OCI-LY1 (cell line): ENCODE data around the gene AQR.

Experiments used
- H2AFZ ChIP-seq: fragments of 200-600 bp; sonication (generic), shearing (Covaris generic); 2 replicates; pipeline ENCODE4 v1.6.0; 2014; ENCODE audit warnings: antibody characterized with exemption, mild to moderate bottlenecking, low read length
- H3F3A ChIP-seq: fragments of 200-600 bp; sonication (generic), shearing (Covaris generic); 2 replicates; pipeline ENCODE4 v1.6.0; 2014; ENCODE audit warnings: mild to moderate bottlenecking, antibody characterized with exemption, low read length, moderate library complexity; ENCODE audit not compliant: insufficient read depth
- H3K27ac ChIP-seq: fragments of 200-600 bp; sonication (generic); 2 replicates; pipeline ENCODE4 v1.5.1; 2014; ENCODE audit warnings: low read length, mixed run types, mild to moderate bottlenecking, low read depth; ENCODE audit not compliant: poor library complexity, severe bottlenecking
- H3K27me3 ChIP-seq: fragments of 200-600 bp; sonication (generic); 2 replicates; pipeline ENCODE4 v1.6.0; 2014; ENCODE audit warnings: antibody characterized with exemption, mild to moderate bottlenecking, low read length, moderate library complexity; ENCODE audit not compliant: insufficient read depth
- H3K36me3 ChIP-seq: fragments of 200-600 bp; sonication (generic); 2 replicates; pipeline ENCODE4 v1.6.1; 2014; ENCODE audit warnings: mild to moderate bottlenecking, antibody characterized with exemption, low read length, moderate library complexity, mixed read lengths; ENCODE audit not compliant: insufficient read depth
- H3K4me1 ChIP-seq: fragments of 200-600 bp; sonication (generic); 2 replicates; pipeline ENCODE4 v1.5.1; 2014; ENCODE audit warnings: mild to moderate bottlenecking, low read length, moderate library complexity; ENCODE audit not compliant: insufficient read depth, severe bottlenecking
- H3K4me2 ChIP-seq: fragments of 200-600 bp; sonication (generic), shearing (Covaris generic); 2 replicates; pipeline ENCODE4 v1.6.1; 2014; ENCODE audit warnings: low read length
- H3K4me3 ChIP-seq: fragments of 200-600 bp; sonication (generic); 2 replicates; pipeline ENCODE4 v1.5.1; 2014; ENCODE audit warnings: low read length, low read depth, mild to moderate bottlenecking, mixed read lengths; ENCODE audit not compliant: poor library complexity, severe bottlenecking
- H3K79me2 ChIP-seq: fragments of 200-600 bp; shearing (Covaris generic); 2 replicates; pipeline ENCODE4 v1.6.1; 2016; ENCODE audit warnings: mixed run types, low read length, mixed read lengths; ENCODE audit not compliant: insufficient read depth
- H3K9ac ChIP-seq: fragments of 200-600 bp; sonication (generic), shearing (Covaris generic); 2 replicates; pipeline ENCODE4 v1.6.1; 2014; ENCODE audit warnings: mild to moderate bottlenecking, low read length, mixed read lengths
- H3K9me2 ChIP-seq: fragments of 200-600 bp; sonication (generic), shearing (Covaris generic); 2 replicates; pipeline ENCODE4 v1.6.1; 2014; ENCODE audit warnings: low read depth, mild to moderate bottlenecking, low read length, mixed read lengths
- H3K9me3 ChIP-seq: fragments of 200-600 bp; shearing (Covaris generic); 2 replicates; pipeline ENCODE4 v1.6.1; 2014; ENCODE audit warnings: low read length, mixed read lengths
- H4K20me1 ChIP-seq: fragments of 200-600 bp; sonication (generic), shearing (Covaris generic); 2 replicates; pipeline ENCODE4 v1.6.0; 2016; ENCODE audit warnings: mild to moderate bottlenecking, low read length; ENCODE audit not compliant: insufficient read depth
- CTCF ChIP-seq: fragments of 200-600 bp; sonication (generic), shearing (Covaris generic); IDR thresholded peaks from 2 replicates; pipeline ENCODE4 v1.5.1; 2017; ENCODE audit warnings: mild to moderate bottlenecking, antibody characterized with exemption, low read length, moderate library complexity, mixed read lengths
- EZH2 ChIP-seq: fragments of 200-600 bp; sonication (generic), shearing (Covaris generic); IDR thresholded peaks from 2 replicates; pipeline ENCODE4 v1.8.0; 2017; ENCODE audit warnings: borderline replicate concordance, mixed run types, mild to moderate bottlenecking, antibody characterized with exemption, low read length, moderate library complexity, mixed read lengths

AQR gene

GRCh38 chr15:34904527-34904926 is 65.0 kb downstream of the AQR start:
- H3K9me3 ChIP-seq = no peaks in the 10 kb centered on the region
- no peaks in the 10 kb centered on the region for H3K4me1 ChIP-seq
- no peaks in the 10 kb centered on the region for H3K79me2 ChIP-seq
- no peaks in the 10 kb centered on the region for H3F3A ChIP-seq
- H4K20me1 ChIP-seq = no peaks in the 10 kb centered on the region
- H3K36me3 ChIP-seq = peaks cover 59% of the 10 kb centered on the region
- TF ChIP-seq CTCF (no peak), EZH2 (no peak)
- H3K9ac ChIP-seq = no peak overlapping the region
- no peaks in the 10 kb centered on the region for H3K27me3 ChIP-seq
- H2AFZ ChIP-seq = no peak overlapping the region
- no peak overlapping the region for H3K4me2 ChIP-seq
- H3K9me2 ChIP-seq = no peaks in the 10 kb centered on the region
- H3K4me3 ChIP-seq = no peak overlapping the region
- H3K27ac ChIP-seq = no peak overlapping the region

- H3F3A ChIP-seq = no peaks in the 10 kb centered on the region
- no peaks in the 10 kb centered on the region for H3K4me1 ChIP-seq
- H3K4me3 ChIP-seq = no peak overlapping the region
- peaks cover 60% of the 10 kb centered on the region for H3K36me3 ChIP-seq
- no peak overlapping the region for H2AFZ ChIP-seq
- H3K27ac ChIP-seq = no peak overlapping the region
- no peaks in the 10 kb centered on the region for H3K79me2 ChIP-seq
- H3K4me2 ChIP-seq = no peak overlapping the region
- no peaks in the 10 kb centered on the region for H3K9me3 ChIP-seq
- H3K27me3 ChIP-seq = no peaks in the 10 kb centered on the region
- no peak overlapping the region for H3K9ac ChIP-seq
- no peaks in the 10 kb centered on the region for H4K20me1 ChIP-seq
- TF ChIP-seq CTCF = no peak
- no peak for TF ChIP-seq EZH2
- no peaks in the 10 kb centered on the region for H3K9me2 ChIP-seq
These were observed 68.8 kb downstream of the AQR start for GRCh38 chr15:34900748-34901147.

GRCh38 chr15:34896183-34896582 is 73.4 kb downstream of the AQR start:
- no peaks in the 10 kb centered on the region for H4K20me1 ChIP-seq
- no peaks in the 10 kb centered on the region for H3K27me3 ChIP-seq
- no peaks in the 10 kb centered on the region for H3K79me2 ChIP-seq
- peaks cover 81% of the 10 kb centered on the region for H3K36me3 ChIP-seq
- no peak overlapping the region for H3K27ac ChIP-seq
- no peaks in the 10 kb centered on the region for H3F3A ChIP-seq
- no peaks in the 10 kb centered on the region for H3K4me1 ChIP-seq
- H3K9me3 ChIP-seq = peaks cover 22% of the 10 kb centered on the region
- TF ChIP-seq EZH2 = no peak
- no peak for TF ChIP-seq CTCF
- no peaks in the 10 kb centered on the region for H3K9me2 ChIP-seq
- H3K4me2 ChIP-seq = no peak overlapping the region
- H2AFZ ChIP-seq = no peak overlapping the region
- no peak overlapping the region for H3K9ac ChIP-seq
- no peak overlapping the region for H3K4me3 ChIP-seq
